ENCODE data around the gene MAMDC4.

- TF ChIP-seq CTCF (conservative IDR thresholded peaks at IDR 0.05) = no peak
- TF ChIP-seq ZFX (IDR thresholded peaks at IDR 0.05) = no peak
Observed at GRCh38 chr9:136832581-136832980, 19.6 kb upstream of the MAMDC4 start.
